Activated CD4-positive, alpha-beta T cell treated with anti-CD3 and anti-CD28 coated beads for 48 hours (primary cell): Measurements from ENCODE around the gene SLC6A6.
A peak's percentile ranks its signal among the peaks of the same experiment; 100 is the strongest.

Source experiments
- DNase-seq: peaks from one replicate; pipeline ENCODE4 v3.0.0-alpha.2; 2020

The SLC6A6 gene

GRCh38 chr3:14525685-14526631 lies 123.6 kb downstream of the SLC6A6 start:
- peak; percentile 14 for DNase-seq

DNA sequence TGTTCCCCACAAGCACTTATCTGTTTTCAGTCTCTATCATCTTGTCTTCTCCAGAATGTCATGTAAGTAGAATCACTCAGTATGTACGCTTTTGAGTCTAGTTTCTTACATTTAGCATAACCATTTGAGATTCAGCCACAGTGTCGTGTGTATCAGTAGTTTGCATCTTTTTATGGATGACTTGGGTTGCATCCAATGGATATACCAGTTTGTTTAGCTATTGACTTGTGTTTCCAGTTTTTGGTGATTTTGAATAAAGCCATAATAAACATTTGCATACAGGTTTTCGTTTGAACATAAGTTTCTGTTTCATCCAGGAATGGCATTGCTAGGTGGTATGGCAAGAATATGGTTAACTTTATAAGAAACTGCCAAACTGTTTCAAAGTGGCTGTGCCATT lies 125.7 kb downstream of the SLC6A6 start:
- DNase-seq: no peak

DNA sequence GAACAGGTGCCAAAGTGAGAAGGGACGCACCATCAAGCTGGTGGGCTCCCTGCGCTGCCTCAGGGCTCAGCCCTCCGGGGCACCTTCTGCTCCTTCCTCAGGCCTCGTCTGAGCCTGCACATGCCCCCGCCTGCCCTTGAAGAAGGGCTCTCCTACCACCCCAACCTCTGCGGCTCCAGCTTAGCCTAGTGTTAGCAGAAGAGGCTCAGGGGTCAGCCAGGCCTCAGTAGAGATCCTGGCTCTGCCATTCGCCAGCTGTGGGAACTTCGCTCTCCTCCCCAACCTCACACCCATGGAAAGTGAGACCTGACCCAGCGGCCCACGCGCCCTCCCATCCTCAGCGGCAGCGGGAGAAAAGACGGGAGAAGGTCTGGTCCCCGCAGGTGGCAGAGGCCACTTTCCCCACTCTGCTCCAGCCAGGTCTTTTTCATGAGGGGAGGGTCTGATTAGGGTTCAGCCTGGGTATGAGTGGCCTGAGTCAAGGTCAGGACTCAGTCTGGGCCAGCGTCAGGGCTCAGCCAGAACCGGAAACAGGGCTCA lies 129.5 kb downstream of the SLC6A6 start:
- no peak for DNase-seq

DNA sequence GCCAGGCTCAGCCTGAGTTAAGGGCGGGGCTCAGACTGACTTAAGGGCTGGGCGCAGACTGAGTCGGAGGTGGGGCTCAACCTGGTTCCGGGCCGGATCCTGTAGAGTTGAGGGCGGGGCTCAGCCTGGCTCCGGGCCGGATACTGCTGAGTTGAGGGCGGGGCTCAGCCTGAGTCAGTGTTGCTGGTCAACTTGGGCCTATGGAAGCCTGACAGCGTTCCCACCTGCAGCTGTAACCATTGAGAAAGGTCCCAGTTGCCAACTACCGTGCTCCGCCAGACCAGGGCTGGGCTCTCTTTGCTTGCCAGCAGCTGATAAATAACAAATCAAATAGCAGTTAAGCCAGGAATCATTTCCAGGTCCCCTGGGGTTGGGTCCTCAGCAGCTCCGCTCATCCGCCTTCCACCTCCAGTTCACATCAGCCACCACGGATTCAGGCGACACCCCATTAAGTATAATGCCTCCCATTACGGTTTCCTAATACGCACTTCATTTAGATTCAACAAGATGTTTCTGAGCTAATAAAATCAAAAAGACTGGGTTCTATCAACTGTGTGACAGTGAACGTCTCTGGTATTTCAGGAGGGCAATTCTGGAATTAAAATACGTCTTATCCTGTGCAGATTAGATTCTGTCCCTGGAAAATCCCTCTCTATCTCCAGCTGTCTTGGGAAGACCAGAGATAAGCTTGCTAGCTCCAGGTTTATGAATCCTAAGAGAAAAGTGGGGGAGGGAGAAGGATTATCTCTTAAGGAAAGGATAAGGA lies 130.5 kb downstream of the SLC6A6 start:
- DNase-seq: no peak

- DNase-seq: no peak
Observed at GRCh38 chr3:14533457-14533958, 131.1 kb downstream of the SLC6A6 start.

DNA sequence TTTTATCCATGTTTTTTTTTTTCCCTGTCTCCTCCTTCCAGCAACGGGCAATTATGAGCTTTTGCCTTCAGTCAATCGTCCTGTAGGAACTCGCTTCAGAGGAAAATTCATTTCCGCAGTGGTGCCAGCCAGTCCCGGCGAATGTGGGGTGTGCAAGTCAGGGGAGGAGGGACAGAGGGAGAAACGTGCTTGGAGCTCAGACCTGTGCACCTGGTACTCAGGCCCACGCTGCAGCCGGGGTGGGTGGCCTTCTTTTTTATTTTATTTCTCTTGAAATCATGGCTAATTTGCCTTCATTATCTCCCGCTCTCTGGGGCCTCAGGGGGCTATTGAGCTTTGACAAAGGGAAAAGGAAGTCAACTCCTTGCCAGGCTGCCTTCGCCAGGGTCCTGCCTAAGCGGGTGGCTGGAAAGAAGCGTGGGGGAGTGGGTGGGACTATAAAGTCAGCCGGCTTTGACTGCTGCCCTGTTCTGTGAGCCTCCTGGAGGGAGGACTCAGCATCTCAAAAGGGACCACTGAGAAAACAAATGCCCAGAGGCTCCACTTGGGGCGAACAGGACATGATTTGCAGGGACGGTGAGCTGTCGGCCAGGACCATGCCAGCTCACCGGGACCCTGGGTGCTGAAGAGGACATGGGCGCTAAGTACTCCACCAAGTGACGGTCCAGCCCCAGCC lies 132.2 kb downstream of the SLC6A6 start:
- no peak for DNase-seq

GRCh38 chr3:14535616-14536015 lies 133.2 kb downstream of the SLC6A6 start:
- DNase-seq: no peak

DNA sequence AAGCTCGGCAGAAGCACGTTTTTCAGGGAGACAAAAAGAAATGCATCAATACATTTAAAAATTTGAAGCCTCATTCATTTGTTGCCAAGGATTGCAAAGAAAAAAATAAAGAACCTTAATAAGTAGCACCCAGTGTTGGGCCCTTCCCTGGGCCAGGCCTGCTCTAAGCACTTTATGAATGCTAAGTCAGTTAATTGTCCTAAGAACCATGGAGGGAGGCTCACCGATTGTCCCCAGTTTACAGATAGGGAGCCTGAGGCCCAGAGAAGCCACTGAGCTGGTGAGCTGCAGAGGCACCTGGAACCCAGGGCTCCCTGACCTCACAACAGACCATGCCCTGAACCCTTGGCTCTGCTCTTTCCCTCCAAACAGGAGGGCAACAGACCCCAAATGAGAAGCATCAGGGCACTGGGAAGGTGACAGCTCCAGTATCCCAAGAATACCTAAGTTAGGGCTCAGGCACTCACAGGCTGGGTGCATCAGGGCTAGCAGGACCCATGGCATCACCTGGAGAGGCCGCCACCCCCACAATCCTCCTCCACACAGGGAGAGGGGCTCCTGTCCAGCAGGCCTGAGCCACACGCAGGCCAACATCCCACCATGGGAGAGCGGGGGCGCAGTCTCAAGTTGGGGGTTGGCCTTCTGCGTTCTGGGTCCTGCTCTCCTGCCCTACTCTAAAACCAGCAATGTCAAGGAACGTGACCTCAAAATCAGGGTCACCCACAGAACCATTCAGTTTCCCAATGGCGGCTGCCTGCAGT lies 133.8 kb downstream of the SLC6A6 start:
- no peak for DNase-seq

- DNase-seq: no peak
Observed at GRCh38 chr3:14536837-14537589, 134.6 kb downstream of the SLC6A6 start.

DNA sequence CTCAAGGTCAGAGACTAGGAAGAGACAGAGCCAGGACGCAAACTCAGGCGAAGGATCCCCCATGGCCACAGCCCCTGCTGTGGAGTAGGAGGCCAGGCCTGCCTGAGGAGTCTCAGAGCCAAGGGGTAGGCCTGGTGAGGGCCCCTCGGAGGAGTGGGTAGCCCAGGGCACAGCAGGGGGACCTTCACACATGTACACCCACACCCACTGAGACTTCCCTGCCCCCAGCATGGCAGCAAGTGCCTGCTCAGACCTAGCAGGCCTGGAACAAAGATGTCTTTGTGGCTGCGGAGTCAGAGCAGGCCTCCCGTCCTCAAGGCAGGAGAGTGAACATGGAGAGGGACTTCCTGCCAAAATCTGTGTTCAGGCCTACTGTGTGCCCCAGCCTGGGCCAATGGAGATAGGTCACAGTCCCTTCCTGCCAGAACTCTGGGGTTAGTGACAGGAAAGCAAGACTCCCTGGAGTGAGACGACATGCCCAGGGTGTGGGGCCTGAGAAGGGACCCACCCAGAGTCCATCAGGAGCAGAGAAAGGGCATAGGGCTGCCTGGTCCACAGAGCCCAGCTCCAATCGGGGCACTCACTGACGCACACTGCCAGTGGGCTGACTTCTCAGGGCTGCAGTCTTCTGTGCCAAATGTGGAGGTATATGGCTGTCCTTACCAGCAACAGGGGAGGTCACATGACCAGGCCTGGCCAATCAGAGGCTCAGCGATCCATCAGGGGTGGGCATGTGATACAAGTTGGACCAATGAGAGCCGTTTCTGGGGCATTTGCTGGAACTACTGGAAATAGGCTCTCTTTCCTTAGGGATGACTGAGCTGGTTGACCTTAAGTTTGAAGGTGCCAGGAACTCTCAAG lies 135.4 kb downstream of the SLC6A6 start:
- peak; percentile 39 for DNase-seq

GRCh38 chr3:14538451-14539088 lies 136.2 kb downstream of the SLC6A6 start:
- DNase-seq: no peak
